IPS DF 6.9 (cell line): ENCODE results near the gene ZIC2.

Experiments
- DNase-seq: peaks from one replicate; pipeline ENCODE4 v3.0.0-alpha.2; 2013; ENCODE audit warnings: low read depth, low spot score
- H3K27ac ChIP-seq: one replicate; pipeline ENCODE4 v1.5.1; 2013; ENCODE audit warnings: low read length, control low read depth
- H3K27me3 ChIP-seq: 2 replicates; pipeline ENCODE4 v1.6.1; 2013; ENCODE audit warnings: mild to moderate bottlenecking, low read length; ENCODE audit not compliant: control insufficient read depth, insufficient read depth
- H3K36me3 ChIP-seq: 2 replicates; pipeline ENCODE4 v1.6.1; 2013; ENCODE audit warnings: low read length; ENCODE audit not compliant: control insufficient read depth, insufficient read depth
- H3K4me1 ChIP-seq: 2 replicates; pipeline ENCODE4 v1.6.1; 2013; ENCODE audit warnings: low read length; ENCODE audit not compliant: control insufficient read depth, insufficient read depth
- H3K4me3 ChIP-seq: 2 replicates; pipeline ENCODE4 v1.5.1; 2013; ENCODE audit warnings: mild to moderate bottlenecking, low read length
- H3K9me3 ChIP-seq: 2 replicates; pipeline ENCODE4 v1.6.1; 2013; ENCODE audit warnings: low read length, inconsistent platforms; ENCODE audit not compliant: control insufficient read depth, insufficient read depth
- WGBS: extraction: QIAGEN DNeasy Blood & Tissue Kit; methylation state at CpG from one replicate; pipeline ENCODE4 v1.1.7; 2013; ENCODE audit warnings: mixed read lengths, missing lambda C conversion rate; ENCODE audit not compliant: insufficient read length, insufficient coverage; 5-methylcytosine and 5-hydroxymethylcytosine counted together

Gene ZIC2

DNA sequence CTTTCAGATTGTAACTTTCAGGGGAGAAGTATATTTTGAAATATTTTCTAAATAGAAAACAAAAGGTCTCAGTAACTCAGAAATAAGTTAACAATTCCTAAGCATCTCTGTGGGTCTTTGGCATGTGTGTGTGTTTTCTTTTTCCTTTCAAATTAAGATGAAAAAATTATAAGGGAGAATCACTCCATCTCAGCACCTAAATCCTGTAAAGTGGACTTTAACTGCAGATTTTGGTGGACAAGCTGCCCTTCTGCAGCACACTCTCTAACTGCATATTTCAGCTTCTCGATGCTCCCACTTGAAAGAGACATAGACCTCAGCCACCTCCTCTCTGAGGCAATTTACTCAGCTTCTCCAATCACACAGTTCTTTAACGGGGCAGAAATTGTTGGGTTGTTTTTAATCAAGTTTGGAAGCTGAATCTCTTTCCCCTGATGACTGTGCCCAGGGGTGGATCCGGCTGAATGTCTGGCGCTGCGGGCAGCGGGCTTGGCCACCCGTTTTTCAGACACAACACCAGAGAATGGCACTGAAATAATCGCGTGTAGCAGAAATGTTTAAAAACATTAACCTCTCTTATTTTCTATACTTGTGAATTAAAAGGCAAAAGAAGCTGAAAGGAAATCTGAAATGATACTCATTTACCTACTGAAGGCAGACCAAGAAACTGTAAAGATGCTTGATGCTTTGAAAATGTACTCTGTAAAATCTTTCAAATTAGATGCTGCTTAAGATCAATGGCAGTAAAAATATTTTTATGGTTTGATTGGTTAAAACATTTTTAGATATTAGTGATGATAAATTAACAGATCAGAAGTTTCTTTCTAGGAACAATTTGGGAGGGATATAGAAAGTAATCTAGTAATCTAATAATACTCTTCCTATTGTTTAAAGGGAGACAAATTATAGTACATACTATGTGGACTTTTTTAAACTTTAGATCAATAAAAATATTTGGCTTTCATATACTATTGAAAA is 12.4 kb downstream of the ZIC2 start:
- Histone ChIP-seq H3K27me3 (peaks cover 22% of the 10 kb centered on the region; the same call in 1 of the 2 replicates), H3K4me3 (no peak overlapping the region), H3K9me3 (no peaks in the 10 kb centered on the region), H3K27ac (no peak overlapping the region), H3K36me3 (no peaks in the 10 kb centered on the region), H3K4me1 (peaks cover 4% of the 10 kb centered on the region; the same call in 1 of the 2 replicates)
- DNase-seq = no peak
- no CpG with 5 or more reads among the region's 9 CpGs for WGBS

DNA sequence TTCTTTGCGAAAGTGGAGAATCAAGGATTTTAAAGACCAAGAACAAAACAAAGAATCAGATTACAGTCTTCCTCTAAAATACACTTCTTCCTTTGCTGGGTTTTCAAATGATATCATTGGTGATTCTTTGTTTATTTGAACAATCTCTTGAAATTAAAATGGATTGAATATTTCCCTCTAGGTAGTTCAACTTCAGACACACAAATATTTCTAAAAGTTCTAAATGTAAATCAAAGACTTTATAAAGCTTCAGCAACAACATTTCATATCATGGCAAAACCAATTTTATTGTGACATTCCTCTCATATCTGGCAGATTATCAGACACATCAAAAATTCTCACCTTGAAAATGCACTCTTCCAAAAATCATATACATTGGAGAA is 13.0 kb downstream of the ZIC2 start:
- Histone ChIP-seq H3K36me3 (no peaks in the 10 kb centered on the region), H3K4me3 (no peak overlapping the region), H3K9me3 (no peaks in the 10 kb centered on the region), H3K27ac (no peak overlapping the region), H3K4me1 (peaks cover 4% of the 10 kb centered on the region; the same call in 1 of the 2 replicates), H3K27me3 (peaks cover 17% of the 10 kb centered on the region; the same call in 1 of the 2 replicates)
- WGBS = no CpG with 5 or more reads among the region's 1 CpG
- no peak for DNase-seq

DNA sequence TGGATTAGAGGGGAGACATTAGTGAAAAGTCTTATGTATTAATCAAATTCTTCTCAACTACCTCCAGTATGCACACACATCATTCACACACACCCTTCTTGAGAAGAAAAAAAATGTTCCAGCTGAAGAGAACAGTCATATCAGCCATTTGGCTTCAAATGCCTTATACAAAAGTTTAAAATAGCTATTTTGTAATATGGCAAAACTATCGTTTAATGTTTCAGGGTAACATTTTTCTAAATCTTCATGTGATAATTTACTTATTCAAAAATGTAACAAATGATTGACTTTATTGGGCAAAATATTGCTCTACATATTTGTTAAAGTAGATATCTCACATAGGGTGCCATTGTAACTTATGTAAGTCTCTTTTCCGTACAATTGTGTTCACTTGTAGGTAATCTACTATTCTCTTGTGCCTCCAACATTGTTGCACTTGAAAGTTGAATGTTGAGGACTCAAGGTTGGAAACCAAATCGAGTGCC is 13.6 kb downstream of the ZIC2 start:
- no CpG with 5 or more reads among the region's 3 CpGs for WGBS
- peaks cover 3% of the 10 kb centered on the region; the same call in 1 of the 2 replicates for H3K4me1 ChIP-seq
- H3K36me3 ChIP-seq = no peaks in the 10 kb centered on the region
- H3K27ac ChIP-seq = no peak overlapping the region
- H3K27me3 ChIP-seq = peaks cover 13% of the 10 kb centered on the region; the same call in 1 of the 2 replicates
- no peaks in the 10 kb centered on the region for H3K9me3 ChIP-seq
- no peak overlapping the region for H3K4me3 ChIP-seq
- no peak for DNase-seq

DNA sequence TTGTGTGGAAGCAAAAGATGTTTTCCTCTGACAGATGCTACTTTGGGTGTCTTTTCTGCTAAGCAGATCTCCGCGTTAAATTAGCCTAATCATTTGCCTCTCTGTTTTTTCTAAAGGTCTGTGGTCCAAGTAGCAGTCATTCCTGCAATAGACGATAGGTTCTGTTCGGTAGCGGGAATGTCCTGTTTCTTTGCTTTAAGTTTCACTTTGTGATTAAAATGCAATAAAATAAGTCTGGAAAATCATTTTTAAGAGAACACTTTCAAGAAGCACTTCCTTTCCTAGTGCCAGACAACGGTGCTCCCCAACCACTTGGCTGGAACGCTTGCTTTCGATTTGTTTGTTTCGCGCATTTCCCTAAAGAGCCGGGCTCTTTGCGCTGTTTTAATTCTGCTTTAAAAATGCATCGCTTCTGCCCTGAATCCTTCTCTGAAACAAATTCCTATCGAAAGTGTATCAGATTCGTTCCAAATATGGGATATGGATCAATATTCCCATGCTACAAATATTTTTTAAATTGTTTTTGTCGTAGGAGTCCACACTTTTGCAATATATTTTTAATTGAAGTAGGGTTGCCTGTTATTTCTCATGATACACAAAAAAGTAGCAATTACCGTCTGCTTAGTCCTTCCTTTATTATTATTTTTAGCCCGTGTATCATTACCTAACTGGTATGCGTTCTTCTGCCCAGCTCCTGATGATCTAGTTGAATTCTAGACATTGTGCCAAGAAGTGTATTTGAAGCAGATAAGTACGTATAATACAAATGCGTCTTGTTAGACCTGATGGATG is 14.2 kb downstream of the ZIC2 start:
- peaks cover under 1% of the 10 kb centered on the region for H3K4me1 ChIP-seq
- H3K27ac ChIP-seq = no peak overlapping the region
- no peak for DNase-seq
- no peaks in the 10 kb centered on the region for H3K36me3 ChIP-seq
- H3K27me3 ChIP-seq = peaks cover 13% of the 10 kb centered on the region; the same call in 1 of the 2 replicates
- no peaks in the 10 kb centered on the region for H3K9me3 ChIP-seq
- no peak overlapping the region for H3K4me3 ChIP-seq
- WGBS = no CpG with 5 or more reads among the region's 21 CpGs

DNA sequence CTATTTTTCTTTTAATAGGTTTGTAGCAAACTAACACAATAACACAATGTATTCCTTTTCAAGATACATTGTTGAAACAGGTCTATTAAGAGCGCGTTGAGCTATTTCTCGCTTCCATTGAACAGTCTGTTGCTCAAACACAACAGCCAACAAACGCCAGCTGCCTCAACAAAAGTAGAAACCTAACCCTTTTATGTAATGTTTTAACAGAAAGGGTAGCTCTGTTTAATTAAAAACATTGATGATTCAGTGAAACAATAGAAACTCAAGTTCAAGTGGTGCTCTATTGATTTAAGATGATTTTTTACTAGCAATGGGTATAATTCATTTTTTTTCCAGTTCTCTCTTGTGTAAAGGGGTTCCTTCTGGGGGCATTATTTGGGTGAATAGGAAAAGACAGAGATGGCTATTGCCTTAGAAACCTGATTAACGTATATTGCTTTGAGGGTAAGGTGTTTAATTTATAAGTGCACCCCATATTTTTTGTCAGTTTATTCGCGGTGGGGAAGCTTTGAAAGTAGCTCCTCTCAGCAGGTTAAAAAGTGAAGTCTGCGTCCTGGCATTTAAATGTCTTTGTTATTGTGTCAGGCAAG is 14.9 kb downstream of the ZIC2 start:
- no peaks in the 10 kb centered on the region for H3K36me3 ChIP-seq
- H3K4me3 ChIP-seq = peak overlapping the region; percentile 33; the same call in 1 of the 2 replicates
- no peaks in the 10 kb centered on the region; the same call in 1 of the 2 replicates for H3K4me1 ChIP-seq
- H3K9me3 ChIP-seq = no peaks in the 10 kb centered on the region
- peaks cover 13% of the 10 kb centered on the region; the same call in 1 of the 2 replicates for H3K27me3 ChIP-seq
- DNase-seq = no peak
- no CpG with 5 or more reads among the region's 8 CpGs for WGBS
- no peak overlapping the region for H3K27ac ChIP-seq

DNA sequence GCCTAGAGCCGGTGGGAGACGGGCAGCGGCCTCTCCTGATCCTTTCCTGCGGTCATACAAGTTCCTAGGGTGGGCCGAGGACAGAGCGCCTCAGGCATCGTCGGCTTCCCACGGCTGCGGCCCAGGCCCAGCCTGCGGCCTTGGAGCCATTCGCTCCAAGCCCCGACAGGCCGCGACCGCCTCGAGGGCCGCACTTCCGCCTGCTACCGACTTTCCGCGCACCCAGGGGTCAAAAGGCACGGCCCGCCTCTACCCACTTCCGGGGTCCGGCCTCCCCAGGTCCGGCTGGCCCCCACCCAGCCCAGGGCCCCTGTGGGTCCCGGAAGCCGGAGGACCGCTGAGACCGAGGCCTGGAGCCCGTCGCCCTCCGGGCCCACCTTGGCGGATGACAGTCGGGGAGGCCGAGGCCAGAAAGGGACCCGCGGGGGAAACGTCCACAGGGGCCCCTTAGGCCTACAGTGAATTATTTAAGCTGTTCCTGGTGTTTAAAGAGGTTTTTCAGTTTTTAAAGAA is 16.2 kb downstream of the ZIC2 start:
- no peaks in the 10 kb centered on the region; the same call in 1 of the 2 replicates for H3K4me1 ChIP-seq
- DNase-seq = no peak

DNA sequence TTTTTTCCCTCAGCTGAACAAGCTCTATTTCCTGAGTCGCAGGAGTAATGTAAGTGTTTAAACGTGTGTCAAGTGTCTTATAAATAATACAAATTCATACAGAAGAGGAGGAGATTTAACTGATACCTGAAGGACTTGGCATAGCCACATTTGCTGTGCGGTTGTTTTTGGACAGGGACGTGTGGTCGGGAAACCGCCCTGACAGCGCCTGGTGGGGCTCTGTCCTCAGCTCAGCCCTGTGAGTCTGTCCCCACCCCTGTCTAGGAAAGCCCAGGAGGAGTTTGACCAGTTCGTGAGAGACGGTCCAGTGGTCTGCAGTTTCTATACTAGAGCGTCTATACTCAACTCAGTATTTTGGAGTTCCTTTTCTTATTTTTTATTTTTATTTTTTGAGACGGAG is 16.7 kb downstream of the ZIC2 start:
- Histone ChIP-seq H3K9me3 (no peaks in the 10 kb centered on the region), H3K36me3 (no peaks in the 10 kb centered on the region), H3K27me3 (peaks cover 8% of the 10 kb centered on the region; the same call in 1 of the 2 replicates), H3K27ac (no peak overlapping the region), H3K4me3 (no peak overlapping the region), H3K4me1 (no peaks in the 10 kb centered on the region; the same call in 1 of the 2 replicates)
- no CpG with 5 or more reads among the region's 11 CpGs for WGBS
- no peak for DNase-seq

More for the DNA sequence above, 16.2 kb downstream of the ZIC2 start:
- Histone ChIP-seq H3K36me3 (no peaks in the 10 kb centered on the region), H3K27me3 (peaks cover 10% of the 10 kb centered on the region; the same call in 1 of the 2 replicates), H3K9me3 (no peaks in the 10 kb centered on the region), H3K27ac (no peak overlapping the region), H3K4me3 (peak overlapping the region; percentile 33; the same call in 1 of the 2 replicates)
- no CpG with 5 or more reads among the region's 40 CpGs for WGBS

DNA sequence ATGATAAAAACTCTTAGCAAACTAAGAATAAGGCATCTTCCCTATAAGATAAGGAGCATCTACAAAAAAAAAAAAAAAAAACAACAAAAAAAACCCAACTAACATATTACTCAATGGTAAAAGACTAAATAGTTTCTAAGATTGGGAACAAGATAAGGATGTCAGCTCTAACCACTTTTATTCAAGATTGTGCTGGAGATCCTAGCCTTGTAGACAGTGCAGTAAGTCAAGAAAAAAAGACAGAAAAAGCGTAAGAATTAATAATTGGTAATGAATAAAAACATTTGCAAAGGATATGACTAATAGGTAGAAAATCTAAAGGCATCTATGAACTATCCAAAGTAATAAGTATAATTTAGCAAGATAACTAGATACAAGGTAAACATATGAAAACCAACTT is 33.0 kb downstream of the ZIC2 start:
- Histone ChIP-seq H3K4me3 (no peak overlapping the region), H3K27ac (no peak overlapping the region), H3K36me3 (no peaks in the 10 kb centered on the region), H3K27me3 (no peaks in the 10 kb centered on the region), H3K4me1 (no peaks in the 10 kb centered on the region), H3K9me3 (no peaks in the 10 kb centered on the region)
- no peak for DNase-seq
- WGBS = no CpG with 5 or more reads among the region's 1 CpG

DNA sequence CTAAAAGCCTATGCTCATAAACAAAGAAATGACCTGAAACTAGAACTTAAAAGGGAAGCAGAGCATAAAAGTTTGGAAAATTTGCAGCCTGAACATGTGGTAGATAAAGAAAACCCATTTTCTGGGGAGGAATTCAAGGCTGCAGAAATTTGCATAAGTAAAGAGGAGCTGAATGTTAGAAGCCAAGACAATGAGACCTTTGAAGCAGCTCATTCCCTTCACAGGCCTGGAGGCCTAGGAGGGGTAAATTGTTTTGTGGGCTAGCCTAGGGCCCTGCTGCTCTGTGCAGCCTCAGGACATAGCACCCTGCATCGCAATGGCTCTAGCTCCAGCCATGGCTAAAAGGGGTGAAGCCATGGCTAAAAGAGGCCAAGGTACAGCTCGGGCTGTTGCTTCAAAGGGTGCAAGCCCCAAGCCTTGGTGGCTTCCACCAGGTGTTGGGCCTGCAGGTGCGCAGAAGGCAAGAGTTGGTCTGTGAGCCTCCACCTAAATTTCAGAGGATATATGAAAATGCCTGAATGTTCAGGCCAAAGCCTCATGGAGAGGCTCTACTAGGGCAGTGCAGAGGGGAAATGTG is 38.3 kb downstream of the ZIC2 start:
- Histone ChIP-seq H3K4me1 (no peaks in the 10 kb centered on the region), H3K9me3 (no peaks in the 10 kb centered on the region), H3K4me3 (no peak overlapping the region), H3K27ac (no peak overlapping the region), H3K27me3 (no peaks in the 10 kb centered on the region), H3K36me3 (no peaks in the 10 kb centered on the region)
- no peak for DNase-seq
- WGBS = no CpG with 5 or more reads among the region's 3 CpGs
